ENCODE results near the gene CCL22.

- TF ChIP-seq, protein P1, sequence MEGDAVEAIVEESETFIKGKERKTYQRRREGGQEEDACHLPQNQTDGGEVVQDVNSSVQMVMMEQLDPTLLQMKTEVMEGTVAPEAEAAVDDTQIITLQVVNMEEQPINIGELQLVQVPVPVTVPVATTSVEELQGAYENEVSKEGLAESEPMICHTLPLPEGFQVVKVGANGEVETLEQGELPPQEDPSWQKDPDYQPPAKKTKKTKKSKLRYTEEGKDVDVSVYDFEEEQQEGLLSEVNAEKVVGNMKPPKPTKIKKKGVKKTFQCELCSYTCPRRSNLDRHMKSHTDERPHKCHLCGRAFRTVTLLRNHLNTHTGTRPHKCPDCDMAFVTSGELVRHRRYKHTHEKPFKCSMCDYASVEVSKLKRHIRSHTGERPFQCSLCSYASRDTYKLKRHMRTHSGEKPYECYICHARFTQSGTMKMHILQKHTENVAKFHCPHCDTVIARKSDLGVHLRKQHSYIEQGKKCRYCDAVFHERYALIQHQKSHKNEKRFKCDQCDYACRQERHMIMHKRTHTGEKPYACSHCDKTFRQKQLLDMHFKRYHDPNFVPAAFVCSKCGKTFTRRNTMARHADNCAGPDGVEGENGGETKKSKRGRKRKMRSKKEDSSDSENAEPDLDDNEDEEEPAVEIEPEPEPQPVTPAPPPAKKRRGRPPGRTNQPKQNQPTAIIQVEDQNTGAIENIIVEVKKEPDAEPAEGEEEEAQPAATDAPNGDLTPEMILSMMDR (conservative IDR thresholded peaks at IDR 0.05; ENCODE audit: low read depth, low read length), result no peak
- no peak for TF ChIP-seq RAD21 (IDR thresholded peaks at IDR 0.05; ENCODE audit: low read length)
- TF ChIP-seq RFX5 (IDR thresholded peaks at IDR 0.05; ENCODE audit: low read depth, low read length), result no peak
- no peak for TF ChIP-seq MAZ (IDR thresholded peaks at IDR 0.05; ENCODE audit: borderline replicate concordance, low read depth, low read length)
- TF ChIP-seq POLR2A (IDR thresholded peaks at IDR 0.05; ENCODE audit: low read depth, low read length), result no peak
- no peak for TF ChIP-seq USF2 (IDR thresholded peaks at IDR 0.05; ENCODE audit: low read depth, low read length)
- no peak for TF ChIP-seq MXI1 (IDR thresholded peaks at IDR 0.05; ENCODE audit: borderline replicate concordance, low read depth, low read length)
- TF ChIP-seq ELK1 (IDR thresholded peaks at IDR 0.05; ENCODE audit: borderline replicate concordance, low read depth, low read length), result no peak
- TF ChIP-seq CEBPB (IDR thresholded peaks at IDR 0.05; ENCODE audit: low read depth, low read length), result no peak
- no peak for TF ChIP-seq CHD1 (IDR thresholded peaks at IDR 0.05; ENCODE audit: low read depth, low read length)
These were observed 28.8 kb upstream of the CCL22 start for GRCh38 chr16:57329718-57330327.

Measured in IMR-90 (cell line).